DMS 273 (cell line): ENCODE measurements around the gene CYP26A1.

Experiments
- DNase-seq: peaks from one replicate; lab custom pipeline; 2025; ENCODE audit not compliant: unreplicated experiment; lab: John Stamatoyannopoulos, UW

Gene CYP26A1

DNA sequence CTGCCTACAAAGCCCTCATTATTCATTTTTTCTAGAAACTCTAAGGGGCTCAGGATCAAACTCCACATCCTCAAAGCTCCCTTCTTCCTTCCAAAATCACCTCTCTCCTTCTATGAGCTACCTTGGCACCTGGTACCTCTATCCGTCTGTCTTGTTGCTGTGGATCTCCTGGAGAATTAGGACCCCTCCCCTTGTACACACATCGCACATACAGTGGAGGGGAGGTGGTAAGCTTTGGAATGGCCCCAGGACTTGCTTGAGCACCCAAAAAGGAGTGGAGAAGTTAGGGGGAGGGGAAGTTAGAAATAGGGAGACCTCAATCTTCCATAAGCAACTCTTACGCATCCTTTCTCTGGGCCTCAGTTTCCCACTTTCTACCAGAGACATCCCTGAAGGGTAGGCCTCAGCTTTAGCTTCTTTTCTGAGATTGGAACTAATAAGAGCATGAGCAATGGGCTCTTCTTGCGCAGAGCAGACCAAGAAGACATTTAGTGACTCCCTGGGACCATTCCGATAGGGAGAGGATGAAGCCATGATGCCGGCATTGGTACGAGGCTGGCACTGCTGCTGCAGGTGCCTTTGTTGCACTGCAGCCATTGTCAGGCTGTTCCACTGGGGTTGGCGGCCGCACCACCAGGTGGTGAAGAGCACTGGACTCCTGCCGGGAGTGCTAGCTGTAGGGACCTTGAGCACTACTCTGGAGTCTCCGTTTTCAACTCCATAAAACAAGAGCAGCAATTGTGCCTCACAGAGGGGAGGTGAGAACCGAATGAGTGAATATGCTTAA, 8.6 kb upstream of the CYP26A1 start:
- no peak for DNase-seq

DNA sequence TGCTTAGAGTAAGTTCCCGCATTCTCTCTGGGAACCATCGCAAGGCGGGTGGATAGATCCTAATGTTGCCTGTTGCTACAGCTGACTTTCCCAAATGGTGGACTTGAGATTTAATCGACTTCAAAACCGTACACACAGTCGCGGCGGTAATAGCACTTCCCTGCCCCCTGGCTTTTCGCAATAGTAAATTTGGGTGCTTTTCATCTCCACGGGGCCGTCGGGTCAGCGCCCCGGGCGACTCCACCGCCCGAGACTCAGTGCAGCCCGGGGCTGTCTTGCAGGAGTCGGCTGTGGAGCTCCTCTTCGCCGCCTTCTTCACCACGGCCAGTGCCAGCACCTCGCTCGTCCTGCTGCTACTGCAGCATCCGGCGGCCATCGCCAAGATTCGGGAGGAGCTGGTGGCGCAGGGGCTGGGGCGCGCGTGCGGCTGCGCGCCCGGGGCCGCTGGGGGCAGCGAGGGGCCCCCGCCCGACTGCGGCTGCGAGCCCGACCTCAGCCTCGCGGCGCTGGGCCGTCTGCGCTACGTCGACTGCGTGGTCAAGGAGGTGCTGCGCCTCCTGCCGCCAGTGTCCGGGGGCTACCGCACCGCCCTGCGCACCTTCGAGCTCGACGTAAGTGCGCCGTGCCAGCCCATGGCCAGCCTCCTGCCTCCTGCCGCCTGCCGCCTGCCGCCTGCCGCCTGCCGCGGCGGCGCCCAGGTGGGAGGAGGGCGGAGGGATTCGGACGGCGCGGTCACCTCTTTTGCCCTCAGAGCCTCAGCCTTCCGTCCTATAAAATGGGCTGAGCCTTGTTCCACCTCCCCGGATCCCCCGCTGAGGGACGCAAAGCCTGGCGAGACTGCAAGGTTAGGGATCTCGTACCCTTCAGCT, 7.8 kb upstream of the CYP26A1 start:
- DNase-seq: peak; percentile 65

DNA sequence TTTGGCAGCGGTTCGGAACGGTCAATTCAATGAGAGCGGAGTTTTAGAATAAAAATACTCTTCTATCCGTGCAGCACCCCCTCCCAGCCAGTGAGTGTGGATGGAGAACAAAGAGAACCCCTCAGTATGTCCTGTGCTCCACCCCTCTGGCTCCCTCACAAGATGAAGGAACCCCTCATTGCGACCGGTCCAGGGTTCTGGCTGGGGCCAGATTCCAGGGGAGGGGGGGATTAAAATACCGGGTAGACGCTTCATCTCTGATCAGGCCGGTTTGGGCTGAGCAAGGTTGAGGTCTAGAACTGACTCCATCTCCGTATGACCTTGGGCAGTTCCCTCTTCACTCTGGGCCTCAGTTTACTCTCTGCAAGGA, 7.2 kb upstream of the CYP26A1 start:
- no peak for DNase-seq

DNA sequence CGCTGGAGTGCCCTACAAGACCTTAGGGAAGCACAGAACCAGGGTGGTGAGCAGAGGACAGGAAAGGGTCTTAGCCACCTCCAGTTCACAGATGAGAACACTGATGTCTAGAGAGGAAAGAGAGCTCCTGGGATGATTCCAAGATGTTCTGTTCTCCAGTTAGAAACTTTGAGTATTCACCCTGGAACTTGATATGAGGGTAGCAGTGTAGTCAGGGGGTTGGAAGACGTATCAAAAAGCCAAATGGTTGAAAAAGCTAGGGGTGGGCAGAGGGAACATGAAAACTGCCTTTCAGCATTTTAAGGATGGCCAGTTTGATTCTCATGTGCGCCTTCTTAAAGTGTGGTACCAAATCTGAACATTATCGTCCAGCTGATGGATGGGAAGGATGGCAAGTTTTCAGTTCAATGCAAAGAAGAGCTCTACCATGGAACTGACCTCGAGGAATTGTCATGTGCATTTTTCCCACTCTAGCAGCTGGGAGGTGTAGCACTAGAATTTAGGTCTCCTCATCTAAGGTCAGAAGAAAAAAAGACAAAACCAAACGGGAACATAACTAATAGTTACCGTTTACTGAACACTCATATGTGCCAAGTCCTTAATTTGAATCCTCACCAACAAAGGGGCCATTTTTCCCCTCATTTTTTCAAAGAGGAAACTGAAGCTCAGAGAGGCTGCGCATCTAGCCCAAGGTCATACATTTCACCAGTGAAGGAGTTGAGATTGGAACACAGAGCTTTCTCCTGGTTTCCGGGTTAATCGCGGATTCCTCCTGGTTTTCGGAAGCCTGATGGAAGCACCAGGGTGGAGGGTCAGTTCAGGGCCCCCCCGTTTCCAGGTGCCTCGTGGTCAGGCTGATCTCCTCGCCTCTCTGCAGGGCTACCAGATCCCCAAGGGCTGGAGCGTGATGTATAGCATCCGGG, 6.0 kb upstream of the CYP26A1 start:
- DNase-seq: no peak

DNA sequence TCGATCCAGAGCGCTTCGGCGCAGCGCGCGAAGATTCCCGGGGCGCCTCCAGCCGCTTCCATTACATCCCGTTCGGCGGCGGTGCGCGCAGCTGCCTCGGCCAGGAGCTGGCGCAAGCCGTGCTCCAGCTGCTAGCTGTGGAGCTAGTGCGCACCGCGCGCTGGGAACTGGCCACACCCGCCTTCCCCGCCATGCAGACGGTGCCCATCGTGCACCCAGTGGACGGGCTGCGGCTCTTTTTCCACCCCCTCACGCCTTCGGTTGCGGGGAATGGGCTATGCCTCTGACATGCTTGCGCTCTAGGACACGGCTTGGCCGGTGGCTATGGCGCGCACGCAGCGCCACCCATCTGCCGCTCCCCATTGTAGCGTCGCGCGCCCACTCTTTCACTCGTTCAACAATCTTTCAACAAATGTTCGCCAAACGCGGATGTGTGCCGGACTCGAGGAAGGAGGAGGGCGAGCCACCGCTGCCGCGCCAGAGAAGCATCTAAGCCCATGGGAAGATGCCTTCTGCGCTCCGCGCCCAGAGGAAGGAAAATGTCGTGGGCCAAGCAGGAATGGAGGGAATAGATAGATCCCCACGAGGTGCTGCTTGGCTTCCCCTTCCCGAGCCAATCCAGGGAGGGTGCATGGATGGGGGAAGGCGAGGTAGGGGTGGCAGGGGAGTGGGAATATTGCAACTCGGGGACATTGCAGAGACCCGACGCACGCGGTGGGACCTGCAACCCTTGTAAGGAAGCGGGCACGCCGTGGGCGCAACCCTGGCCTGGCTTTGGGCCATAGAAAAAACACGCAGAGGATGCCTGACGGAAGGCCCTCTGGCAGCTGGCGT, 5.1 kb upstream of the CYP26A1 start:
- peak; percentile 70 for DNase-seq

DNA sequence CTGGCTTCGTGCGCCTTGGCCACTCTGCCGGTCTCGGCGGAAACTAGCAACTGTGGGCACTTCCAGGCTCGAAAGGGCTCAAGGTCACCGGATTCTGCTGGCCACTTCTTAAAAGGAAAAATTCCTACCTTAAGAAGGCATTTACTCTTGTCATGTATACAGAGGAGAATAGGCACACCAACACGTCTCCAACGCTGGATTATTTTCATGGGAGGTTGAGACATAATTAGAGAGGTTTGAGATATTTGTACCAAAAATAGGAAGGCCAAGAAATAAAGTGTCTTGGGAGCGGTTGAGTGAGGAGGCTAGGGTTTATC, 4.5 kb upstream of the CYP26A1 start:
- no peak for DNase-seq

DNA sequence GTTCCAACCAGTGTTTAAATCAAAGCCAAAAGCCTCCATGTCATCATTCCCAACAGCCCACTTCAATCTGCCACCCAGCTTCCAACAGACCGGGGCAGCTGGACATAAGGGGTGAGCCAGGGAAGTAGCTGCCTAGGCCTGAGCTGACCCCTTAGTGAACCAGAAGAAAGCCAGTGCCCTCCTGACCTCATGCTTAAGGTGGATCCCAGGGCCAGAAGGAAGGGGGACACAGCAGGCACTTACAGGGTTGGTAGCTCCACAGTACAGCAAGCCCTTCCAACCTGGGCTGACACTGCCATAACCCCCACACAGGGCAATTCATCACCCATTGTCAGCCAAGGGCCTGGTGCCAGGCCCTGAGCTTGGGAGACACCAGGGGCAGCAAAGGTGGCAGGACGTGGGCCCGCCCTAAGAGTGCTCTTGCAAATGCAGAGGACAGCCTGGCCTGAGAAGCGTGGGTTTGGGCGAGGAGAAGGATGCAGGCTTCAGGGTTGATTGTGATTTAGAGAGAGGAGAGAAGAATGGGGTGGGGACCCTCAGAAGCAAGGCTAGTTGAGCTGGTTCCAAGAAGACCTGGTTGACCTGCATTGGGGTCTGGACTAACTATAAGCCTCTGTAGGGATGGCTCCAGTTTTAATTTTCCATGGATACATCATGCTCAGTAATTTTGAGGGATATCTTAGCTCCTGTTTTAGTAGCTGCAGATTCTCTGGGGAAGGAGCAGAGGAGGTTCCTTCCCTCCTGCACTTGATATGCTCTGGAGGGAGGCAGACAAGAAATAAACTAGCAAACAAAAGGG, 3.1 kb upstream of the CYP26A1 start:
- no peak for DNase-seq

DNA sequence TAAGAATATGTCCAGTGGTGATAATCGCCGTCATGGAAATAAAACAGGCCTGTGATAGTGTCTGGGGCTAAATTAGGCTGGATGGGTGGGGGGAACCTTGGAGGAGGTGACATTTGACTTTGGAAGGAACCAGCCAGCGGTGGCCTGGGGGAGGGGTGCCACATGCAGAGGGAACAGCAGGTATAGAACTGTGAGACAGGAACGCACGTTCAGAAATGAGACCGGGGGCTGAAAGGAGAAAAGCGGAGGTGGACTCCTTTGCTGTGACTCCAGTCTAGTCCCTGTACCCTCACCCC, 2.6 kb upstream of the CYP26A1 start:
- DNase-seq: no peak

DNA sequence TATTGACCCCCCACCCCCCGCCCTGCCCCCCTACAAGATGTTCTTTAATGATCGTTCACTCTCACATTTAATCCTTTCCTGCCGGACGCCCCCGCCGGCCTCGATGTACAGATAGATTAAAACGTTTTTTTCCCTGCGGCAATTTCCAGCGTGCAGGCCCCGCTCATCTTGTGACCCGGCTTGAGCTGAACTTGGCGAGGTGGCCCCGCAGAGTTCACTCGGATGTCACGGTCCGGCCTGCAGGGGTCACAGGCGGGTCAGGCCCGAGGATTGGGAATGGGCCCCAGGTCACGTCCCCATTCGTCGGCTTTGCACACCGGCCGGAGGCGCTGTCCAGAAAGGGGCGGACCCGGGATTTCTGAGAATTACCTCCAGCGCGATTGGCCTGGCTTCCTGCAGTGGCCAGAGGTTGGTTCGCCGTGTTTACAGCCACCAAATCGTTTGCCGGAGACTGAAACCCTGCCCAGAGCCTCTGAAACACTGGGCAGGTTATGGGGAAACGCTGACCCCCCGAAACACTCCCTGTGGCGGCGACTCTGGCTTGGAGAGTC, 1.9 kb upstream of the CYP26A1 start:
- DNase-seq: peak; percentile 39

DNA sequence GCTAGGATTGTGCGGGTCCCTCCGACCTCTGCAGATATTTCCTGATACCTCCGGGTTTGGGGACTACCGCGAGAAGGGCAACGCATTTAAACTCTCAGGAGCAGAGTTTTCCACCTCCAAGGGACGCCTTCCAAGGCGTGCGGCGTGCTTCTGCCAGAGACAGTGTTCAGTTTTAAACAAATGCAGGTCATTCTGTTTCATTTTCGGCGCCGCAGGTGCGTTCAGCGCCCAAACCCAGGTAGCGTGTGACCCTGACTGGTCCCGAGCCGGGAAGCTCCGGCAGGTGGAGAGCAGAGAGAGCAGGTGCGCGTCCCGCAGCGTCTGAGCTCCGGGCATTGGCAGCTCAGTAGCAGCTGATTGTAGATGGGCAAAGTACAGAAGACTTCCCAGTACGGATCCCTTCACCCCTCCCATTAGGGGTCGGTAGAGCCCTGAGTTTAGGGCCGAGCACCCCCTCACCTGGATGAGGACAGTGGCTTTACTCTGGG, 1.4 kb upstream of the CYP26A1 start:
- peak; percentile 46 for DNase-seq

DNA sequence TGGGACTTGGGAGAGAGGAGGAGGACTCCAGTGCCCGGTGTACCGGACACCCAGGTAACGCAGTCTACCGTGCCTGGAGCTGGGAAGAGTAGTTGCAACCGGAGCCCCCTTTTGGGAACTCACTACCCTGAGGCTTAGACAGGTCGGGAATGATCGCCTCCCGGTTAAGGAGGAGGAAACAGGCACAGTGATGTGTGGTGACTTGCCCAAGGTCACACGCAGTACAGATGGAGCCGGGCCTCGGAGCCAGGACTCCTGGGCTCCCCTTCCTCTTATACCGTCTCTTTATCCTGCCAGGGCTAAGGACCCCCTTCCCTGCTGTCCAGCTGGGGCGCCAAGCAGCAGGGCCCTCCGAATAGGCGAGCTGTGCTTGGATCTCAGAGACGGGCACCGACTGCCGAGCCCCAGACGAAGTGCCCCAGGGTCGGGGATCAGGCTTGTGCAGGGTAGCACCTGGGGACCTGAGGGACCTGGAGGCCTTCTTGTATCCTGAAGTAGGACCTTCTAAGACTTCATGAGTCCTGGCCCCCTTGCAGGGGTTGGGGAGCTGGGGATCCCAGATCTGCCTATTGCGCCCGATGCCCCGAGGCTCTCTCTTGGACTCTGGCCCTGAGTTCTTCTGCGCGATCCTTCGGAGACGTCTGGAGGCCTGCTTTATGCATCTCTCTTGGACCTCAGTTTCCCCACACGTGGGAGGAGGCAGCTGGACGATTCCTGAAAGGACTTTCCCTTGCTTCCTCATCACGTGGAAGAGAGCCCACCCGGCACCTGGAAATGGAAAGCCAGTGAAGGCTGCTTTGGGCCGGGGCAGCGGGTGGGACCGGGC, 767 bp upstream of the CYP26A1 start:
- peak; percentile 49 for DNase-seq

DNA sequence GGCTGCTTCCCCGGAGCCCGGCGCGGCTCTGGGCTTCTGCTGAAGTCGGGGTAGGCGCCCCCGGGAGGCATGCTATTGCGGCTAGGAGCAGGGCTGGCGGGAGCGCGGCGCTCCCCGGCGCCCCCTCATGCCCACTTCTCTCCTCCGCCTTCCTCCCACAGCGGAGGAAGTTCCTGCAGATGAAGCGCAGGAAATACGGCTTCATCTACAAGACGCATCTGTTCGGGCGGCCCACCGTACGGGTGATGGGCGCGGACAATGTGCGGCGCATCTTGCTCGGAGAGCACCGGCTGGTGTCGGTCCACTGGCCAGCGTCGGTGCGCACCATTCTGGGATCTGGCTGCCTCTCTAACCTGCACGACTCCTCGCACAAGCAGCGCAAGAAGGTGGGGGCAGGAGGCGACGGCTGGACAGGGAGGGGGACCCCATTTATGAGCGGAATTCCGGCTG, 479 bp downstream of the CYP26A1 start:
- peak; percentile 61 for DNase-seq

DNA sequence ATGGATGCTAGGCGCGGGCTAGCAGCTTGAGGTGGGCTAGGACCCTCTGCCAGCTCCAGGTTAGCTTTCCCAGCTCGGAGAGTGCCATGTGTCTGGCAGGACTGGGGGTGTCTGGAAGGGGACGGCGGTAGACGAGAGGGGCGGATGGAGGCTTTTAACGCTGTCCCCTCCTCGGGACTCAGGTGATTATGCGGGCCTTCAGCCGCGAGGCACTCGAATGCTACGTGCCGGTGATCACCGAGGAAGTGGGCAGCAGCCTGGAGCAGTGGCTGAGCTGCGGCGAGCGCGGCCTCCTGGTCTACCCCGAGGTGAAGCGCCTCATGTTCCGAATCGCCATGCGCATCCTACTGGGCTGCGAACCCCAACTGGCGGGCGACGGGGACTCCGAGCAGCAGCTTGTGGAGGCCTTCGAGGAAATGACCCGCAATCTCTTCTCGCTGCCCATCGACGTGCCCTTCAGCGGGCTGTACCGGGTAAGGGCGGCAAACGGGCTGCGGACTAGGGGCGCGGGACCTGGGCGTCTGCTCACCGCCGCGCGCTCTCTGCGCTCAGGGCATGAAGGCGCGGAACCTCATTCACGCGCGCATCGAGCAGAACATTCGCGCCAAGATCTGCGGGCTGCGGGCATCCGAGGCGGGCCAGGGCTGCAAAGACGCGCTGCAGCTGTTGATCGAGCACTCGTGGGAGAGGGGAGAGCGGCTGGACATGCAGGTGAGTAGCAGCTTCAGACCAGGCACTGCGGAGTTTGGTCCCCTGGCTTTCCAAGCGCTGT, 1.1 kb downstream of the CYP26A1 start:
- DNase-seq: peak; percentile 46

DNA sequence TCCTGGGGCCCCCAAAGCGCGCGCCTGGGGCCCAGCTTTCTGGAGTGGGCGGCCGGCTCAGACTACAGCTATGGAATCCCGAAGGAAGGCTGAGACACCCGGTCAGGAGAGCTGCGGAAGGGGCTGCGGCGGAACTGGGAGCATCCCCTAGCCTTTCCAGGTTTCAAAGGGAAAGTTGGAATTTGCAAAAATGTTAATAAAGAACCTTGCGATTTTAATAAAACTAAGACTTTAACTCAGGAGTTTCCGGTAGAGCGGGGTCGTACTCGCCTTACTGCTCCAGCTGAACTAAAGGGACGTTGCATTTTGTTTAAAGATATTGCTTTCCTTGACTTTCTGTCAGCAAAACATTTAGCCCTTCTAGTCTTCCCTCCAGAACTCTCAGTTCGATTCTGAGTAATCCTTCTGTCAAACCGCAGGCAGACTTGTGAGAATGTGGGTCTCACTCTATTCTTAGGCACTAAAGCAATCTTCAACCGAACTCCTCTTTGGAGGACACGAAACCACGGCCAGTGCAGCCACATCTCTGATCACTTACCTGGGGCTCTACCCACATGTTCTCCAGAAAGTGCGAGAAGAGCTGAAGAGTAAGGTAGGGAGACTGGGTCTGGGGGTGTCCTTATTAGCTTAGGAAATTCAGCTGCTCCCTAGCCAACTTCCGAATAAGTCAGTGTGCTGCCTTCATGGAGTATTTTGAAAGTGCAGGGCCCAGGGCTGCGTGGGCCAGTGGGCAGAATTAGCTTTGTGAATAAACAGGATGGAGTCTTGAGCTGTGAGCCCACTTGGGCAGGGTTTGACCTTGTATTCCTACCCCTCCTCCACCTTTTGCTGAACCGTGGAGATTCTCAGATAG, 1.9 kb downstream of the CYP26A1 start:
- no peak for DNase-seq

DNA sequence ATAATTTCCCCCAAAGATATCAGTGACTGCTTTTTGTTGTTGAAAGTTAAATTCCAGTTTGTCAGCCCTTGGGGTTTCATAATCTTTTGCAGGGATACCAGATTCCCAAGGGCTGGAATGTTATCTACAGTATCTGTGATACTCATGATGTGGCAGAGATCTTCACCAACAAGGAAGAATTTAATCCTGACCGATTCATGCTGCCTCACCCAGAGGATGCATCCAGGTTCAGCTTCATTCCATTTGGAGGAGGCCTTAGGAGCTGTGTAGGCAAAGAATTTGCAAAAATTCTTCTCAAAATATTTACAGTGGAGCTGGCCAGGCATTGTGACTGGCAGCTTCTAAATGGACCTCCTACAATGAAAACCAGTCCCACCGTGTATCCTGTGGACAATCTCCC, 3.2 kb downstream of the CYP26A1 start:
- no peak for DNase-seq

DNA sequence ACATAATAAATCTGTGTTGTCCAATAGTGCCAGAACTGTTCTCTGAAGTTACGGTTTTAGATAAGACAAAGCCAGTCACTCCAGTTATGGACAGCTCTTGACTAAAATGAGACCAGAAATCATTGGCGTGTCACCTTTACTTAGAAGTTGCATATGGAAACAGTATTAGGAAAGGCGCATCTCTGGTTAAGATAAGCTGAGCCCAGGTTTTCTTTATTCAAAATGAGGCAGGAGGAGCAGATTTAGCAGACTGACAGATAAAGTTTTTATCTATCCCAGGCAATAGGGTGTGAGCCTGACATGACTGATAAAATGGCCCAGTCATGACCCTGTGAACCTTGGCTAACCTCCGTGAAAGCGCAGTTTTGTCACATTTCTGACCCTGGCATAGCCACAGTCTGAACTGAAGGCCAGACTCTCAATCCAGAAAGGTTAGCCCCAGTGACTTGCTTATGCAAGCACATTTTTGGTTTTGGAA, 4.2 kb downstream of the CYP26A1 start:
- DNase-seq: no peak
